Brain pericyte (primary cell): ENCODE results near the gene RAB33B.
"Not testable (repeated sequence)": the region's sequence is repeated elsewhere in the genome, so short reads cannot be mapped to it uniquely, and the experiment has no call there.

Source experiments
- DNase-seq: peaks from one replicate; pipeline ENCODE4 v3.0.0-alpha.2; 2012; ENCODE audit warnings: low read depth, low spot score

The RAB33B gene

GRCh38 chr4:139454111-139455045 lies at the start of gene RAB33B:
RAB33B (plus strand) TSS chr4:139454121; CDS start chr4:139454196, 75 bp downstream.
- DNase-seq, result no peak

- no peak for DNase-seq
These were observed 43.6 kb upstream of the RAB33B start for GRCh38 chr4:139410312-139410711.

GRCh38 chr4:139414671-139415210 lies 39.2 kb upstream of the RAB33B start:
- DNase-seq, result not testable (repeated sequence)

- no peak for DNase-seq
These were observed 37.7 kb upstream of the RAB33B start for GRCh38 chr4:139416073-139416673.

- DNase-seq, result no peak
These were observed 34.5 kb upstream of the RAB33B start for GRCh38 chr4:139419388-139419914.

- no peak for DNase-seq
These were observed 33.3 kb upstream of the RAB33B start for GRCh38 chr4:139420652-139421051.

GRCh38 chr4:139436122-139436521 lies 17.8 kb upstream of the RAB33B start:
- no peak for DNase-seq

GRCh38 chr4:139438141-139438540 lies 15.8 kb upstream of the RAB33B start:
- no peak for DNase-seq

GRCh38 chr4:139441029-139441428 lies 12.9 kb upstream of the RAB33B start:
- DNase-seq, result no peak

GRCh38 chr4:139443661-139444060 lies 10.3 kb upstream of the RAB33B start:
- no peak for DNase-seq

- not testable (repeated sequence) for DNase-seq
These were observed 9.0 kb upstream of the RAB33B start for GRCh38 chr4:139444881-139445280.

- not testable (repeated sequence) for DNase-seq
These were observed 6.8 kb upstream of the RAB33B start for GRCh38 chr4:139447078-139447477.

- DNase-seq, result no peak
These were observed 3.3 kb upstream of the RAB33B start for GRCh38 chr4:139450586-139450985.

- DNase-seq, result no peak
These were observed 1.9 kb upstream of the RAB33B start for GRCh38 chr4:139451997-139452396.

GRCh38 chr4:139453041-139453370 lies 915 bp upstream of the RAB33B start:
- no peak for DNase-seq

GRCh38 chr4:139453371-139454110 lies 380 bp upstream of the RAB33B start:
- DNase-seq, result peak; percentile 93

- no peak for DNase-seq
These were observed 1.2 kb downstream of the RAB33B start for GRCh38 chr4:139455126-139455538.

- no peak for DNase-seq
These were observed 3.4 kb downstream of the RAB33B start for GRCh38 chr4:139457318-139457717.

- no peak for DNase-seq
These were observed 4.6 kb downstream of the RAB33B start for GRCh38 chr4:139458543-139458942.

- DNase-seq, result no peak
These were observed 5.1 kb downstream of the RAB33B start for GRCh38 chr4:139458999-139459398.

- DNase-seq, result no peak
These were observed 6.6 kb downstream of the RAB33B start for GRCh38 chr4:139460565-139460964.
